ENCODE results near the gene MT1M.

DNA sequence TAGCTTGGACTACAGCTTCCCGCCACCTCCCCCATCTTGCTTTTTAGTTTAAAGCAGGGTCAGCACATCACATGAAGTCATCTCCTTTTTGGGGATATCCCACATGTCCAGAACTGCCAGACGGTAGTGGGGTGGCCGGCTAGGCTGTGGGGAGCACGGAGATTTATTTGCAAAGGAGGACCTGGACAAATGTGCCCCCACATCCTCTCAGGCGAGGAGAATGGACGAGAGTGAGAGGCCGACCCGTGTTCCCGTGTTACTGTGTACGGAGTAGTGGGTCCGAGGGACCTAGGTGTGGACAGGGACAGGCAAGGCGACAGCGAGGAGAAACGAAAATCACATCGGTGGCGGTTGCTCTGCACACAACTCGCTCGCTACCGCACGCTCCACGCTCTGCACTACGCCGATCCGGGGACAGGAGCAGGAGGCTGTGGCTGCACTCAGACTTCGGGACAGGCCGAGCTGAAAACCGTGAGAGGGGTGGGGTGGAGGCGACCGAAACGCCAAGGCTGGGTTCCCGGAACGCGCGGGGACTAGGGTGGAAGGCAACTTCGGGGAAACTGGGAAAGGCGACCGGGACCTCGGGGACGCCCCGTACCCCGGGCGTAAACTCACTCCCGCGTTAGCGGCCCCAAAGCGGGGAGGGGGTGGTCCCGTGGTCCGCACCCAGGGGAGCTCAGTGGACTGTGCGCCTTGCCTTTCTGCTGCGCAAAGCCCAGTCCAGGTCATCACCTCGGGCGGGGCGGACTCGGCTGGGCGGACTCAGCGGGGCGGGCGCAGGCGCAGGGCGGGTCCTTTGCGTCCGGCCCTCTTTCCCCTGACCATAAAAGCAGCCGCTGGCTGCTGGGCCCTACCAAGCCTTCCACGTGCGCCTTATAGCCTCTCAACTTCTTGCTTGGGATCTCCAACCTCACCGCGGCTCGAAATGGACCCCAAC lies 5.6 kb downstream of the MT1M start, which contains the start of gene MT1A:
- TF ChIP-seq, protein P1, sequence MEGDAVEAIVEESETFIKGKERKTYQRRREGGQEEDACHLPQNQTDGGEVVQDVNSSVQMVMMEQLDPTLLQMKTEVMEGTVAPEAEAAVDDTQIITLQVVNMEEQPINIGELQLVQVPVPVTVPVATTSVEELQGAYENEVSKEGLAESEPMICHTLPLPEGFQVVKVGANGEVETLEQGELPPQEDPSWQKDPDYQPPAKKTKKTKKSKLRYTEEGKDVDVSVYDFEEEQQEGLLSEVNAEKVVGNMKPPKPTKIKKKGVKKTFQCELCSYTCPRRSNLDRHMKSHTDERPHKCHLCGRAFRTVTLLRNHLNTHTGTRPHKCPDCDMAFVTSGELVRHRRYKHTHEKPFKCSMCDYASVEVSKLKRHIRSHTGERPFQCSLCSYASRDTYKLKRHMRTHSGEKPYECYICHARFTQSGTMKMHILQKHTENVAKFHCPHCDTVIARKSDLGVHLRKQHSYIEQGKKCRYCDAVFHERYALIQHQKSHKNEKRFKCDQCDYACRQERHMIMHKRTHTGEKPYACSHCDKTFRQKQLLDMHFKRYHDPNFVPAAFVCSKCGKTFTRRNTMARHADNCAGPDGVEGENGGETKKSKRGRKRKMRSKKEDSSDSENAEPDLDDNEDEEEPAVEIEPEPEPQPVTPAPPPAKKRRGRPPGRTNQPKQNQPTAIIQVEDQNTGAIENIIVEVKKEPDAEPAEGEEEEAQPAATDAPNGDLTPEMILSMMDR (IDR thresholded peaks at IDR 0.05) = no peak
- TF ChIP-seq SIN3A (IDR thresholded peaks at IDR 0.05; ENCODE audit: borderline replicate concordance, insufficient read depth, low read depth, low read length) = no peak
- TF ChIP-seq, protein P2, sequence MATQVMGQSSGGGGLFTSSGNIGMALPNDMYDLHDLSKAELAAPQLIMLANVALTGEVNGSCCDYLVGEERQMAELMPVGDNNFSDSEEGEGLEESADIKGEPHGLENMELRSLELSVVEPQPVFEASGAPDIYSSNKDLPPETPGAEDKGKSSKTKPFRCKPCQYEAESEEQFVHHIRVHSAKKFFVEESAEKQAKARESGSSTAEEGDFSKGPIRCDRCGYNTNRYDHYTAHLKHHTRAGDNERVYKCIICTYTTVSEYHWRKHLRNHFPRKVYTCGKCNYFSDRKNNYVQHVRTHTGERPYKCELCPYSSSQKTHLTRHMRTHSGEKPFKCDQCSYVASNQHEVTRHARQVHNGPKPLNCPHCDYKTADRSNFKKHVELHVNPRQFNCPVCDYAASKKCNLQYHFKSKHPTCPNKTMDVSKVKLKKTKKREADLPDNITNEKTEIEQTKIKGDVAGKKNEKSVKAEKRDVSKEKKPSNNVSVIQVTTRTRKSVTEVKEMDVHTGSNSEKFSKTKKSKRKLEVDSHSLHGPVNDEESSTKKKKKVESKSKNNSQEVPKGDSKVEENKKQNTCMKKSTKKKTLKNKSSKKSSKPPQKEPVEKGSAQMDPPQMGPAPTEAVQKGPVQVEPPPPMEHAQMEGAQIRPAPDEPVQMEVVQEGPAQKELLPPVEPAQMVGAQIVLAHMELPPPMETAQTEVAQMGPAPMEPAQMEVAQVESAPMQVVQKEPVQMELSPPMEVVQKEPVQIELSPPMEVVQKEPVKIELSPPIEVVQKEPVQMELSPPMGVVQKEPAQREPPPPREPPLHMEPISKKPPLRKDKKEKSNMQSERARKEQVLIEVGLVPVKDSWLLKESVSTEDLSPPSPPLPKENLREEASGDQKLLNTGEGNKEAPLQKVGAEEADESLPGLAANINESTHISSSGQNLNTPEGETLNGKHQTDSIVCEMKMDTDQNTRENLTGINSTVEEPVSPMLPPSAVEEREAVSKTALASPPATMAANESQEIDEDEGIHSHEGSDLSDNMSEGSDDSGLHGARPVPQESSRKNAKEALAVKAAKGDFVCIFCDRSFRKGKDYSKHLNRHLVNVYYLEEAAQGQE (IDR thresholded peaks at IDR 0.05; ENCODE audit: insufficient read depth in 1 of 2, low read depth in 2 of 2, low read length in 1 of 2) = 0 out of 4 replicates have a peak, but pooled peaks of 1 of the 2 experiments have one; percentile 22

All from Panc1 (cell line).